NCI-H128 (cell line): ENCODE measurements around the gene ADAMTS17.

Experiments
- DNase-seq: peaks from one replicate; lab custom pipeline; 2025; ENCODE audit not compliant: unreplicated experiment; lab: John Stamatoyannopoulos, UW

ADAMTS17 gene

DNA sequence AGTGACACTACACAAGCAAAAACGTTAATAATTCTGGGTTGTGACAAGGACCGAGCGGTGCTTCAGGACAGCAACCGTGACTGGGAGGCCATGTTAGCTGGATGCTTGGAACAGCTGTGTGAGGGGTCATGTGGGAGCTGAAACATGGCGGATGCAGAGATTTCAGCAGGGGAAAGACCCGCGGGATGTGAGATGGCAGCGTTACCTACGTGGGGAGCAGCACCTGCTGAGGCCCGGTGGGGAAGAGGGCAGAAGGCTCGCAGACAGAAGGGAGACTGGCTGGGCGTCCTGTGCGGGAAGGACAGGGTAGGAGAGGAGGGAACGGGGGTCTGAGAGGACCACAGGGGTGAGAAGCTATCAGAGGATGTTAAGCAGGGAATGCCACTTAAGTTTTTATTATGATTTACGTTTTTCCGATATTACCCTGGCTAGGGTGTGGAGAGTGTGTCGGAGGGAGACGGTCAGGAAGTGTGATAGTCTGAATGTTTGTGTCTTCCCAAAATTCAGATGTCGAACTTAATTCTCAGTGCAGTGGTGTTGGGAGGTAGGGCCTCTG lies 379.7 kb downstream of the ADAMTS17 start:
- DNase-seq = no peak

DNA sequence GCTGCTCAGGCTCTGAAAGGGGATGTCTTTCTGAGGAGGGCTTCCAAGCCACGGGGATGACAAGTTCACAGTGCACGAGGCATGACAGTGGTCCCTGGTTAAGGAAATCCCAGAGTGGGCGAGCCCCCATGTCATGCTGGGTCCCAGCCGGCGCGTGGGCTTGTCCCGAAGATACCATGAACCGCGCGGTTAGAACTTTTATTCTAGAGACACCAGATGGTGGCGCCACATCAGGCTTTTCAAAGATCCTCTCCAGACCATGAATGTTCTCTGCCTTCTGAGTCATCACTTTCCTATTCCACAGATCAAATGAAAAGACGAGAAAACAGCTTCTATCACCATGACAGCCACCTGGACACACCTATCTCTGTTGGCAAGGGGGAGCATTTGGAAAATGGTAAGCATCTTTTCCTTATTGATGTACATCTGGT lies 380.7 kb downstream of the ADAMTS17 start:
- DNase-seq = no peak

DNA sequence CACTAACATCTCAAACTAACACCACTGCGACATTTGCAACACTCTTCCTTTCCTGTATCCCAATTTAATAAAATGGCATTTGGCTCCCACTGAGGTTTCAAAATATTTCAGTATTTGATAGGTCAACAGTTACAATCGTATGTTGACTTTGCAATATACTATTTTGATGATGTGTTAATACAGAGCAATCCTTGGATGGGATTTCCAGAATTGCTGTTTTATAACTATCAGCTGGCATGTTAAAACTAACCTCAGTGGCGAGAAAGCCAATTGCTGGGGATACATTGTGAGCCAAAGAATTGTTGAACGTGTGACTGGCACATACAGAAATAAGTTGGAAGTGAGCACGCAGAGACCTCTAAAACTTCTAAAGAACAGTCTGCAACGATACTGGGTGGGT lies 382.4 kb downstream of the ADAMTS17 start:
- DNase-seq = no peak

- DNase-seq = no peak
Observed at GRCh38 chr15:99958426-99959097, 383.2 kb downstream of the ADAMTS17 start.

GRCh38 chr15:99957642-99958013 lies 384.1 kb downstream of the ADAMTS17 start:
- no peak for DNase-seq

DNA sequence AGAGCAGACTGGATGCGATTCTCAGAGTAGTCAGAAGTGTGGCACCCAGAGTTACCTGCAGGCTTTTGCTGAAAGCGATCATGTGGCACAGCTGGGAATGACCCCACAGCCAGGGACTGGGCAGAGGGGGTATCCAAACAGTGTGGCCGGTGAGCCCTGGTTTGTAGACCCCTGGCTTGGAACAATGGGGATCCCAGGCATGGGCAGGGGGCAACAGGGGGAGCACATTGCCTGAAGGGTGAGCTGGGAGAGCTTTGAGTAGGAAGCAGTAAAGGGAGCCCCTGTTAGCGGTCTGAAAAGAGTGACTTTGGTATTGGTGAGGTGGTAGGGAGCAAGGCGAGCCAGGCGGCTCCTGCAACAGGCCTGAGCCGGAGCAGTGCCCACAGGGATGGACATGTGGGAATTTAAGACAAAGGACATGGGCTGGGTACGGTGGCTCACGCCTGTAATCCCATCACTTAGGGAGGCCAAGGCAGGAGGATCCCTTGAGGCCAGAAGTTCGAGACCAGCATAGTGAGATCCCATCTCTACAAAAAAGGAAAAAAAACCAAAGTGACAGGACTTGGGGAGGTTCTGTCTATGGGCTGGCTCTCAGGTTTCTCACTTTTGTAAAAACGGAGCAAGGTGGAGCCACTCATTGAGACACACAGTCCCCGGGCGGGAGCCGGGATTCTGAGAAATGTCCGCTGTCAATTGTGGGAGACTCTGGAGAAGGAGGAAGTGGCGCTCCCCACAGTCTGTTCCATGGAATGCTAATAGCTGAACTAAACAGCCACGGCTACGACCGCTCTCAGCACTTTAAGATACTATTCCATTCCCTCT lies 384.7 kb downstream of the ADAMTS17 start:
- no peak for DNase-seq

GRCh38 chr15:99956022-99956775 lies 385.6 kb downstream of the ADAMTS17 start:
- no peak for DNase-seq

DNA sequence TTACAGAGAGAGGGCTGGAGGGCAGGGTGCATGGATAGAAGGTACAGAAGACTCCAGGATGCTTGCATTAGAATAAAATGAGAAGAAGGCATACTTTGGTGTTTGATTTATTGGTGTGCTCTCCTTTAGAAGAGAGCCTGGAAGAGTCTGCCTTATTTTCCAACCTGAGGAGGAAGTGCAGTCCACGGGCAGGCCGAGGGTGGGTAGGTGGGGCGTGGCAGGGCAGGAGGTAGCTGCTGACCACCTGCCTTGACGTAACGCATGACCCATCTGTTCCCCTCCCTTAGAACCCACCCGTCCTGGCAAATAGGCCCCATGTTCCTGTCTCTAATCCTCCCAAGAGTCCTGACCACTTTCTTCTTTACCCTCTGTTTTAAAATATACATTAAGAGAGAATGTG lies 386.2 kb downstream of the ADAMTS17 start:
- DNase-seq = no peak

- no peak for DNase-seq
Observed at GRCh38 chr15:99955181-99955525, 386.6 kb downstream of the ADAMTS17 start.

DNA sequence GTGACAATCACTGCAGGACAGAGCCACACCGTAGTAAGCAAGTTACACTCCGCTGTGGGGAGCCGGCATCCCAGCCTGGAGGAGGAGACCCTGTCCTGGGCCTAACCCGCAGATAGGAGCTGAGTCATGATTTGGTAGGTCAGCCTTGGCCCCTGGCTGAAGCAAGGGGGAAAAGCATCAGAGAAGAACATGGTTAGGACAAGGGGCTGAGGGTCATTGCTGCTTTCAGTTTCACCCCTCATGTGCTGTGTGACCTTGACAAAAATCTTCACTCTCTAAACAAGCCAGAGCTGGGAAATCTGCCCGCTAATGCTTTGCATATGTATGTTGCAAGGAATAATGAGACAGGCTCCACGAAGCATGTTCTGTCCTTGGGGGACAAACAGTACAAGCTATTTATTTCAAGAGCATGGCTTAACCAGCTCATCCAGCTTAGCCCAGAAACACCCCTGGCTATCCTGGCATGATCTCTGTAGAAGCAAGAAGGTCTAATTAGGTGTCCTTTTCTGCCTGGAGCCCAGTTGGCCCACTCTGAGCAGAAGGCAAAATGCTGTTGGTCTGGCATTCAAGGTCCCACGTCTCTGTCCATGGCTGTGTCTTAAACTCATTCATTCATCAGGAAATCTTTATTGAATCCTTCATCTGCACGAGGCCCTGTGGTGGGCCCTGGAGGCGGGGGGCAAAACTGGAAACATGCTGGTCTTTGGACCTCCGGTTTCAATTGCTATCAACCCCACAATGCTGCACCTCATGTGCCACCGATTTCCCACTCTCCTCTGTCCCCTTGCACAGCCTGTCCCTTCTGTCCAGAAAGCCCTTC lies 387.2 kb downstream of the ADAMTS17 start:
- no peak for DNase-seq

GRCh38 chr15:99953886-99954285 lies 387.9 kb downstream of the ADAMTS17 start:
- no peak for DNase-seq

GRCh38 chr15:99951511-99951910 lies 390.3 kb downstream of the ADAMTS17 start:
- DNase-seq = no peak

- DNase-seq = no peak
Observed at GRCh38 chr15:99944131-99944530, 397.6 kb downstream of the ADAMTS17 start.

DNA sequence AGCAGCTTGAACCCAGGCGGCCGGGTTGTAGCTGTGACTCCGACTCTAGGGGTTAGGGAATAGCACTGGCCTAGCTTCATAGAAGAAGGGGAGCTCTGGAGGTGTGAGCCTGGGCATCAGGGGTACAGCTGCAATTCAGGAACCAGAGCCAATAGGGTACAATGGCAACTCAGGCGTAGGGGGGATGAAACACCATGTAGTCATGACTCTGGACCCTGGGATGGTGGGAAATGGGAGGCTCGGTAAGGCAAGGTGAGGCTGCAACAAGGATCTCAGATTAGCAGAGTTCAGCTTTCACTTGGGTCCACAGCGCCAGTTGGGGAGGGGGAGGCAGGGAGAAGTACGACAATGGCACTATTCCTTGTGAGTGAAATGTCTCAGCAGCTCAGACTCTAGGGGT lies 398.3 kb downstream of the ADAMTS17 start:
- DNase-seq = no peak

- DNase-seq = no peak
Observed at GRCh38 chr15:99932676-99933402, 408.9 kb downstream of the ADAMTS17 start.

DNA sequence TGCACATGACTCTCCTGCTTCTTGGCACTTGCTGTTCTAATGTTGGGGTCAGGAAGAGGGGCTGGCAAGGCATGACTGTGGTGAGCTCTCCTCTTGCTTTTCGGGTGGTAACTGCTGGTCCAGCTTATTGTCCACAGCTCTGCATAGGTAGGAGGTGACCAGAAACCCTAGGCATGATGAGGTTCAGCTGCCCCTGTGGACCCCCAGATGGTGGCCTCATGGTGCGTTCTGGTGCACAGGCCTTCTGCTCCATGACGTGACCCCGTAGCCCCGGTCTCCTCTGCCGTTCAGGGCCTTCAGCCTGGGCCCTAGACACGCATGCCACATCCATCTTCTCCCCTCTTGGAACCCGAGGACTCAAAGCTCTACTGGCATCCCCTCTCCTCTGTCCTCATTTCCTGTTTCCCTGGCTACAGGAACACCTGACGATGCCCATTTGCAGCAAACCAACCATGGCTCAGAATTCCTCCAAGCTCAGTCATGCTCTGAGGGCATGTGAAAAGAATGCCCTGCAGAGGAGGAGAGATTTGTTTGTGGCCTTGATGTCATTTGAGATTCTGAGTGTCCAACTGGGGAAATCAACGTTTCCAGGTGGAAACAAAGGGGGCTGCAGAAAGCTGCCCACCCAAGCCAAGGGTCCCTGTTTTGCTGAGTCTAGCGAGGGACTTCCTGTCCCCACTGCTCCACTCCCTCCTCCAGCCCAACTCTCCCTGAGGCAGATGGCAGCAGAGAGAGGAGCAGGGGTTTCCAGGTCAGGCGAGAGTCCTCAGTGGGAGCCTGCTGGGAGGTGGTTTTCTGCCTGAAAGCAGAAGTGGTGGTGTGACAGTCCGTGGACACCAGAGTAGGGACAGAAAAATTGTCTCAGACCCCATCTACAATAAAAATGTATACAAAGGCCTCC lies 409.8 kb downstream of the ADAMTS17 start:
- DNase-seq = no peak

- no peak for DNase-seq
Observed at GRCh38 chr15:99930696-99931095, 411.1 kb downstream of the ADAMTS17 start.

DNA sequence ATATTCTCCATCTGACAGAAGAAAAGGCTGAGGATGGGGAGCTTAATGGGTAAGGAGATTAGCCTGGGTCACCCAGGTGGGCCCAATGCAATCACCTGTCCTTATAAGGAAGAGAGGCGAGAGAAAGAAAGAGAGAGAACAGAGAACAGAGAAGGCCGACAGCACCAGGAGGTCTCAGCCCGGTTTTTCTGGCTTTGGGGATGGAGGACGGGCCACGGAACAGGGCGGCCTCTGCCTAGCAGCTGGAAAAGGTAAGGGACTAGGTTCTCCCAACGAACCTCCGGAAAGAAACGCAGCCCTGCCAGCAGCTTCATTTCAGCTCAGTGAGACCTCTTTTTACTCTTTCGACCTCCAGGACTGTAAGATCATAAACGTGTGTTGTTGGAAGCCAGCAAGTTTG lies 412.5 kb downstream of the ADAMTS17 start:
- no peak for DNase-seq

GRCh38 chr15:99928429-99928981 lies 413.3 kb downstream of the ADAMTS17 start:
- DNase-seq = no peak
